Stimulated activated CD8-positive, alpha-beta memory T cell treated with anti-CD3 and anti-CD28 coated beads, Interleukin-15, amount 100 ng/mL, for 4 hours (primary cell): ENCODE results near the gene DMRT3.
"Not testable (repeated sequence)": the region's sequence is repeated elsewhere in the genome, so short reads cannot be mapped to it uniquely, and the experiment has no call there.

ENCODE experiments used
- DNase-seq, 2 donors: peaks; one replicate each; pipeline ENCODE4 v3.0.0-alpha.2; 2020; ENCODE audit warnings: low read depth in 2 of 2

DMRT3 gene

GRCh38 chr9:971901-972500, 4.5 kb upstream of the DMRT3 start:
- DNase-seq = no peak

- DNase-seq = no peak
These were observed 3.8 kb upstream of the DMRT3 start for GRCh38 chr9:972501-973294.

GRCh38 chr9:973295-973834, 3.1 kb upstream of the DMRT3 start:
- DNase-seq = no peak

GRCh38 chr9:974031-974995, 2.1 kb upstream of the DMRT3 start:
- no peak for DNase-seq

GRCh38 chr9:974996-975739, 1.3 kb upstream of the DMRT3 start:
- no peak for DNase-seq

- DNase-seq = no peak
These were observed 656 bp upstream of the DMRT3 start for GRCh38 chr9:975740-976257.

GRCh38 chr9:976943-977837, 735 bp downstream of the DMRT3 start:
- no peak for DNase-seq

- no peak for DNase-seq
These were observed 1.7 kb downstream of the DMRT3 start for GRCh38 chr9:977838-978830.

GRCh38 chr9:979983-980382, 3.5 kb downstream of the DMRT3 start:
- no peak for DNase-seq

- DNase-seq = no peak
These were observed 4.2 kb downstream of the DMRT3 start for GRCh38 chr9:980640-981039.

- DNase-seq = no peak
These were observed 5.0 kb downstream of the DMRT3 start for GRCh38 chr9:981491-981898.

GRCh38 chr9:982394-983230, 6.2 kb downstream of the DMRT3 start:
- DNase-seq = no peak

- DNase-seq = no peak
These were observed 17.6 kb downstream of the DMRT3 start for GRCh38 chr9:994005-994404.

- no peak for DNase-seq
These were observed 18.7 kb downstream of the DMRT3 start for GRCh38 chr9:995192-995591.

- no peak for DNase-seq
These were observed 19.3 kb downstream of the DMRT3 start for GRCh38 chr9:995781-996180.

GRCh38 chr9:998299-999110, 22.1 kb downstream of the DMRT3 start:
- DNase-seq = not testable (repeated sequence)

GRCh38 chr9:1001838-1002237, 25.4 kb downstream of the DMRT3 start:
- no peak for DNase-seq
